Sigmoid colon (tissue), 4 donors: ENCODE data around the gene TOX2.

Experiments used
- EP300 ChIP-seq, 4 donors: sonication (generic); formaldehyde crosslinking; IDR thresholded peaks; one replicate each; pipeline ENCODE4 v1.6.1; 2017; ENCODE audit warnings: antibody characterized with exemption in 4 of 4
- POLR2A ChIP-seq, 2 donors: fragments of 450-650 bp; IDR thresholded peaks; one replicate each; pipeline ENCODE4 v1.6.1; 2016; ENCODE audit warnings: antibody characterized with exemption in 2 of 2, mild to moderate bottlenecking in 2 of 2, moderate library complexity in 2 of 2
- TF ChIP-seq, protein P1 (sequence below), 4 experiments: fragments of 450-650 bp in 3 of 4; fragments of 200-600 bp in 1 of 4; IDR thresholded peaks; one replicate each; pipeline ENCODE4 v1.5.1; 2016 to 2019; ENCODE audit warnings: antibody characterized with exemption in 4 of 4, mild to moderate bottlenecking in 3 of 4, moderate library complexity in 2 of 4

DNA sequence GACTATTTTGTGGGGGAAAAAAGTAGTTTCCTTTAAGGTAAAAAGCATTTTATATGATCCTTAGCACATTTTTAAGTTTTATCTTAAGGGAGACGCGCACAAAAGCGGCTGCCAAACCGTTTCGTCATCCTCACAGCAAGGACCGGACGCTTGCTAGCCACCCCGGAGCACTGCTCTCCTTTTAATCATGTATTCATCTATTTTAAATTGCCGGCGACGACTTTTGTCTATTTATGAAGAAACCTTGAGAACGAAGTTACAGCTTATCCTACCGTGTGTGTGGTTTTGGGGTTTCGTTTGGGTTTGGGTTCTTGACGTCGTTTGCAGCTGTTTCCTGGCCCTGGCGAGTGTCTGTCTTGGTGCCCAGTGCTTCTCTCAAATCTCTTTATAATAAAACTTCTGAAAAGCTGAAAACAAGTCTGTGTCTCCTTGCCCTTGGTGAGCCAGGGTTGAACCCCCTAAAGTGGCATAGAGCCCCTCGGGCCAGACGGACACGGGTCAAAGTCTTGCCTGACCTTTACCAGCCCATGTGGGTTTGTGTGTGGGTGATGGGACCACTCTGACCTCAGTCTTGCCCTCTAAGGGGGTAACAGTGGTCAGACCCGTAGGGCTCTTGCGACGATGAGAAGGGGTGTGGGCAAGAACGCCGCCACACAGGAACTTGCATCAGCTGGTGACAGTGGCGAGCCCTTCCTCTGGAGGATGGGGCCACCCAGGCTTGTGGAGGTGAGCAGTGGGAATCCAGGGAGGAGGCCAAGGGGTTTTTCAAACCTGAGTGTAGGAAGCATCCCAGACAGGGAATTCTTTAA is 154.8 kb downstream of the TOX2 start:
- TF ChIP-seq EP300 (IDR thresholded peaks at IDR 0.05) (no peak), POLR2A (IDR thresholded peaks at IDR 0.05) (no peak)
- TF ChIP-seq, protein P1, sequence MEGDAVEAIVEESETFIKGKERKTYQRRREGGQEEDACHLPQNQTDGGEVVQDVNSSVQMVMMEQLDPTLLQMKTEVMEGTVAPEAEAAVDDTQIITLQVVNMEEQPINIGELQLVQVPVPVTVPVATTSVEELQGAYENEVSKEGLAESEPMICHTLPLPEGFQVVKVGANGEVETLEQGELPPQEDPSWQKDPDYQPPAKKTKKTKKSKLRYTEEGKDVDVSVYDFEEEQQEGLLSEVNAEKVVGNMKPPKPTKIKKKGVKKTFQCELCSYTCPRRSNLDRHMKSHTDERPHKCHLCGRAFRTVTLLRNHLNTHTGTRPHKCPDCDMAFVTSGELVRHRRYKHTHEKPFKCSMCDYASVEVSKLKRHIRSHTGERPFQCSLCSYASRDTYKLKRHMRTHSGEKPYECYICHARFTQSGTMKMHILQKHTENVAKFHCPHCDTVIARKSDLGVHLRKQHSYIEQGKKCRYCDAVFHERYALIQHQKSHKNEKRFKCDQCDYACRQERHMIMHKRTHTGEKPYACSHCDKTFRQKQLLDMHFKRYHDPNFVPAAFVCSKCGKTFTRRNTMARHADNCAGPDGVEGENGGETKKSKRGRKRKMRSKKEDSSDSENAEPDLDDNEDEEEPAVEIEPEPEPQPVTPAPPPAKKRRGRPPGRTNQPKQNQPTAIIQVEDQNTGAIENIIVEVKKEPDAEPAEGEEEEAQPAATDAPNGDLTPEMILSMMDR (IDR thresholded peaks at IDR 0.05) = no peak
